ENCODE measurements around the gene TSPEAR. TPM values are rescaled to one million over a fixed set of nuclear protein-coding genes. Genes with fewer than 3 reads are reported as not detected.

TSPEAR gene
- total and polyA plus RNA-seq, 2 of the 13 experiments (the other 11 are each of a cell fraction or from before 2014, with no cell fraction given), result 0.07 to 0.32 TPM

DNA sequence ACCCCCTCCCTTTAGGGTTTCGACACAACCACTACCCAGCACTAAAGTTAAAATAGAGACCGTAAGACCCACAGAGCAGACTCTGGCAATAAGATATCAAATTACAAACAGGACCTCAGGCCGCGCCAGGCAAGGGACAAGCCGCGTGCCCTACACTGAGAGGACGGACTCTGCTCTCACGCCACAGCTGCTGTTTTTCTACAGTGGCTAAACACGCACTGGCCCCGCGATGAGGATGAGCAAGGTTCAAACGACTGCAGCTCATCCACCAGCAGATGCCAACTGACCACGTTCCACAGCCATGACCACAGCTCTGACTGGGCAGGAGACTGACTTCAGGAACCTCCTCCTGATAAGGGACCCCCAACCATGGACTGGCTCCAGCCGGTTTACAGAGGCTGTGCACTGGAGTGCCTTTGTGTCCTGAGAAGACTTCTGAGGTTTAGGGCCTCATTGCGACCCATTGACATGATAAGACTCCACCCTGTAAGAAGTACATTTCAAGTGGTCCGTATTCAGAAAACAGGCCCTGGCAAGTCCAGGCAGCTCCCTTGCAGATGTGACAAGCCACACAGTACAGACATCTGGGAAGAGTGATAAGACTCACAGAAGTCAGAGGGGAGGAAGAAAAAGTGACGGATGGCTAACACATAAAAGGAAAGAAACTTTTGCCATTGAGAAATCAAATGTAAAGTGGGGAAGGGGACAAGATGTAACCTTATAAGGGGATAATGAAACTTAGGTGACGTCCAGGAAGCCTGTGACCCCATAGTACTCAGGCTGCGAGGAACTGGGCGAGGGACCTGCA lies 117.6 kb downstream of the TSPEAR start (continued):
- peak; percentile 76 for TF ChIP-seq ZNF263 (CRISPR knock-in tag; IDR thresholded peaks at IDR 0.05)
- no peak for TF ChIP-seq RORA (CRISPR knock-in tag; IDR thresholded peaks at IDR 0.05)
- peak; percentile 79; the same call in 1 of the 2 replicates for TF ChIP-seq ZNF614 (CRISPR knock-in tag; IDR thresholded peaks at IDR 0.05; ENCODE audit: borderline replicate concordance)
- peak; percentile 16; the same call in 1 of the 2 replicates for TF ChIP-seq STAG1 (CRISPR knock-in tag; IDR thresholded peaks at IDR 0.05)
- peak; percentile 84 for TF ChIP-seq SPEN (CRISPR knock-in tag; IDR thresholded peaks at IDR 0.05; ENCODE audit: low read depth)
- peak; percentile 74; the same call in 1 of the 2 replicates for TF ChIP-seq ZNF709 (CRISPR knock-in tag; IDR thresholded peaks at IDR 0.05)
- TF ChIP-seq ZNF34 (CRISPR knock-in tag; IDR thresholded peaks at IDR 0.05; ENCODE audit: borderline replicate concordance), result no peak
- peak; percentile 100 for TF ChIP-seq ZNF670 (CRISPR knock-in tag; IDR thresholded peaks at IDR 0.05; ENCODE audit: borderline replicate concordance)
- peak; percentile 65; the same call in 1 of the 2 replicates for TF ChIP-seq KDM1A (CRISPR knock-in tag; IDR thresholded peaks at IDR 0.05)
- TF ChIP-seq KLF12 (CRISPR knock-in tag; IDR thresholded peaks at IDR 0.05; ENCODE audit: borderline replicate concordance), result no peak; the same call in 1 of the 2 replicates
- TF ChIP-seq ZNF607 (CRISPR knock-in tag; IDR thresholded peaks at IDR 0.05; ENCODE audit: borderline replicate concordance), result peak; percentile 96
- TF ChIP-seq ZBTB7A (CRISPR knock-in tag; IDR thresholded peaks at IDR 0.05), result peak; percentile 87
- TF ChIP-seq ZNF75D (CRISPR knock-in tag; IDR thresholded peaks at IDR 0.05; ENCODE audit: borderline replicate concordance), result no peak
- TF ChIP-seq ZIK1 (CRISPR knock-in tag; IDR thresholded peaks at IDR 0.05; ENCODE audit: borderline replicate concordance, low read depth), result no peak; the same call in 1 of the 2 replicates
- TF ChIP-seq ZNF326 (CRISPR knock-in tag; IDR thresholded peaks at IDR 0.05; ENCODE audit: borderline replicate concordance), result no peak
- no peak; the same call in 1 of the 2 replicates for TF ChIP-seq ZSCAN12 (CRISPR knock-in tag; IDR thresholded peaks at IDR 0.05)
- TF ChIP-seq ZBTB7B (CRISPR knock-in tag; IDR thresholded peaks at IDR 0.05), result peak; percentile 77; the same call in 1 of the 2 replicates
- no peak for TF ChIP-seq NFYB (CRISPR knock-in tag; IDR thresholded peaks at IDR 0.05)
- peak; percentile 83 for TF ChIP-seq WIZ (CRISPR knock-in tag; IDR thresholded peaks at IDR 0.05)
- TF ChIP-seq, protein P1, sequence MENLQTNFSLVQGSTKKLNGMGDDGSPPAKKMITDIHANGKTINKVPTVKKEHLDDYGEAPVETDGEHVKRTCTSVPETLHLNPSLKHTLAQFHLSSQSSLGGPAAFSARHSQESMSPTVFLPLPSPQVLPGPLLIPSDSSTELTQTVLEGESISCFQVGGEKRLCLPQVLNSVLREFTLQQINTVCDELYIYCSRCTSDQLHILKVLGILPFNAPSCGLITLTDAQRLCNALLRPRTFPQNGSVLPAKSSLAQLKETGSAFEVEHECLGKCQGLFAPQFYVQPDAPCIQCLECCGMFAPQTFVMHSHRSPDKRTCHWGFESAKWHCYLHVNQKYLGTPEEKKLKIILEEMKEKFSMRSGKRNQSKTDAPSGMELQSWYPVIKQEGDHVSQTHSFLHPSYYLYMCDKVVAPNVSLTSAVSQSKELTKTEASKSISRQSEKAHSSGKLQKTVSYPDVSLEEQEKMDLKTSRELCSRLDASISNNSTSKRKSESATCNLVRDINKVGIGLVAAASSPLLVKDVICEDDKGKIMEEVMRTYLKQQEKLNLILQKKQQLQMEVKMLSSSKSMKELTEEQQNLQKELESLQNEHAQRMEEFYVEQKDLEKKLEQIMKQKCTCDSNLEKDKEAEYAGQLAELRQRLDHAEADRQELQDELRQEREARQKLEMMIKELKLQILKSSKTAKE (CRISPR knock-in tag; IDR thresholded peaks at IDR 0.05; ENCODE audit: borderline replicate concordance), result peak; percentile 72
- TF ChIP-seq ZNF629 (CRISPR knock-in tag; conservative IDR thresholded peaks at IDR 0.05), result no peak; the same call in 1 of the 2 replicates
- peak; percentile 88; the same call in 1 of the 2 replicates for TF ChIP-seq ZNF761 (CRISPR knock-in tag; conservative IDR thresholded peaks at IDR 0.05)
- no peak for TF ChIP-seq MLLT10 (CRISPR knock-in tag; IDR thresholded peaks at IDR 0.05)
- TF ChIP-seq, protein P2, sequence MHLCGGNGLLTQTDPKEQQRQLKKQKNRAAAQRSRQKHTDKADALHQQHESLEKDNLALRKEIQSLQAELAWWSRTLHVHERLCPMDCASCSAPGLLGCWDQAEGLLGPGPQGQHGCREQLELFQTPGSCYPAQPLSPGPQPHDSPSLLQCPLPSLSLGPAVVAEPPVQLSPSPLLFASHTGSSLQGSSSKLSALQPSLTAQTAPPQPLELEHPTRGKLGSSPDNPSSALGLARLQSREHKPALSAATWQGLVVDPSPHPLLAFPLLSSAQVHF (CRISPR knock-in tag; IDR thresholded peaks at IDR 0.05), result no peak
- TF ChIP-seq, protein P3, sequence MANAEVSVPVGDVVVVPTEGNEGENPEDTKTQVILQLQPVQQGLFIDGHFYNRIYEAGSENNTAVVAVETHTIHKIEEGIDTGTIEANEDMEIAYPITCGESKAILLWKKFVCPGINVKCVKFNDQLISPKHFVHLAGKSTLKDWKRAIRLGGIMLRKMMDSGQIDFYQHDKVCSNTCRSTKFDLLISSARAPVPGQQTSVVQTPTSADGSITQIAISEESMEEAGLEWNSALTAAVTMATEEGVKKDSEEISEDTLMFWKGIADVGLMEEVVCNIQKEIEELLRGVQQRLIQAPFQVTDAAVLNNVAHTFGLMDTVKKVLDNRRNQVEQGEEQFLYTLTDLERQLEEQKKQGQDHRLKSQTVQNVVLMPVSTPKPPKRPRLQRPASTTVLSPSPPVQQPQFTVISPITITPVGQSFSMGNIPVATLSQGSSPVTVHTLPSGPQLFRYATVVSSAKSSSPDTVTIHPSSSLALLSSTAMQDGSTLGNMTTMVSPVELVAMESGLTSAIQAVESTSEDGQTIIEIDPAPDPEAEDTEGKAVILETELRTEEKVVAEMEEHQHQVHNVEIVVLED (CRISPR knock-in tag; IDR thresholded peaks at IDR 0.05; ENCODE audit: borderline replicate concordance), result peak; percentile 48; the same call in 1 of the 2 replicates
